ENCODE measurements around the gene YES1.
"Not testable (repeated sequence)": the region's sequence is repeated elsewhere in the genome, so short reads cannot be mapped to it uniquely, and the experiment has no call there.

Gene YES1

GRCh38 chr18:683531-683930, 128.5 kb downstream of the YES1 start:
- no peak for DNase-seq (ENCODE audit: low read depth)

GRCh38 chr18:682833-683232, 129.2 kb downstream of the YES1 start:
- DNase-seq (ENCODE audit: low read depth): no peak

GRCh38 chr18:682416-682815, 129.6 kb downstream of the YES1 start:
- DNase-seq (ENCODE audit: low read depth): not testable (repeated sequence)

GRCh38 chr18:681985-682384, 130.1 kb downstream of the YES1 start:
- DNase-seq (ENCODE audit: low read depth): no peak

GRCh38 chr18:680392-680791, 131.7 kb downstream of the YES1 start:
- DNase-seq (ENCODE audit: low read depth): no peak

GRCh38 chr18:679516-679915, 132.5 kb downstream of the YES1 start:
- DNase-seq (ENCODE audit: low read depth): no peak

GRCh38 chr18:678482-679182, 133.4 kb downstream of the YES1 start:
- DNase-seq (ENCODE audit: low read depth): no peak

- DNase-seq (ENCODE audit: low read depth): no peak
Measured at GRCh38 chr18:677951-678381, 134.1 kb downstream of the YES1 start.

- no peak for DNase-seq (ENCODE audit: low read depth)
Measured at GRCh38 chr18:677145-677544, 134.9 kb downstream of the YES1 start.

GRCh38 chr18:676736-677135, 135.3 kb downstream of the YES1 start:
- DNase-seq (ENCODE audit: low read depth): no peak

- no peak for DNase-seq (ENCODE audit: low read depth)
Measured at GRCh38 chr18:676069-676468, 136.0 kb downstream of the YES1 start.

GRCh38 chr18:675307-675706, 136.7 kb downstream of the YES1 start:
- DNase-seq (ENCODE audit: low read depth): no peak

GRCh38 chr18:673769-674168, 138.3 kb downstream of the YES1 start:
- DNase-seq (ENCODE audit: low read depth): no peak

- no peak for DNase-seq (ENCODE audit: low read depth)
Measured at GRCh38 chr18:673317-673716, 138.7 kb downstream of the YES1 start.
